SK-N-SH (cell line): ENCODE results near the gene KPNA4. TPM values are rescaled to one million over a fixed set of nuclear protein-coding genes. Genes with fewer than 3 reads are reported as not detected.

ENCODE experiments used
- CTCF ChIA-PET: fragments of 300-600, 350-600 bp; formaldehyde crosslinking; extraction: SDS; loops from one replicate; lab custom pipeline; 2021; lab: Yijun Ruan, JAX
- POLR2A ChIA-PET: fragments of 350-600 bp; sonication (Branson Sonifier 250); formaldehyde crosslinking; extraction: SDS; loops from one replicate; lab custom pipeline; 2020; ENCODE audit warnings: antibody characterized with exemption, inconsistent platforms; lab: Yijun Ruan, JAX
- DNase-seq: peaks from one replicate; pipeline ENCODE4 v3.0.0; 2012
- H2AFZ ChIP-seq: fragments of 200-600 bp; sonication (generic); 2 replicates; pipeline ENCODE4 v1.8.1; 2016; ENCODE audit warnings: antibody characterized with exemption, mild to moderate bottlenecking, low read depth
- H3F3A ChIP-seq: fragments of 200-600 bp; sonication (generic); replicated peaks from 2 replicates; pipeline ENCODE3; 2016; ENCODE audit warnings: antibody characterized with exemption, mild to moderate bottlenecking; ENCODE audit not compliant: insufficient read depth
- H3K27ac ChIP-seq, 2 experiments: fragments of 200-500 bp in 1 of 2; fragments of 200-600 bp in 1 of 2; sonication (Bioruptor generic) in 1 of 2; sonication (generic), shearing (Covaris generic) in 1 of 2; 2 replicates each; pipeline versions ENCODE4 v1.5.1 to v1.6.1; 2014 to 2016; ENCODE audit warnings: low read depth in 2 of 2, inconsistent platforms in 1 of 2, low read length in 1 of 2, mild to moderate bottlenecking in 1 of 2, mixed read lengths in 1 of 2
- H3K27me3 ChIP-seq: fragments of 200-600 bp; sonication (generic), shearing (Covaris generic); 2 replicates; pipeline ENCODE4 v1.6.1; 2016; ENCODE audit warnings: mixed run types; ENCODE audit not compliant: insufficient read depth
- H3K36me3 ChIP-seq, 2 experiments: fragments of 200-500 bp in 1 of 2; fragments of 200-600 bp in 1 of 2; sonication (Bioruptor generic) in 1 of 2; sonication (generic) in 1 of 2; replicated peaks in 1 of 2; 2 replicates each; pipeline versions ENCODE3 to v1.5.1; 2014 to 2016; ENCODE audit warnings: low read length in 1 of 2, mild to moderate bottlenecking in 1 of 2; ENCODE audit not compliant: insufficient read depth in 2 of 2, control insufficient read depth in 1 of 2
- H3K4me1 ChIP-seq, 2 experiments: fragments of 200-500 bp in 1 of 2; fragments of 200-600 bp in 1 of 2; sonication (Bioruptor generic) in 1 of 2; sonication (generic), shearing (Covaris generic) in 1 of 2; 2 replicates each; pipeline versions ENCODE4 v1.5.1 to v1.6.1; 2014 to 2016; ENCODE audit warnings: low read depth in 1 of 2, low read length in 1 of 2, mixed run types in 1 of 2; ENCODE audit not compliant: insufficient read depth in 2 of 2, control insufficient read depth in 1 of 2
- H3K4me2 ChIP-seq: fragments of 200-600 bp; sonication (generic), shearing (Covaris generic); 2 replicates; pipeline ENCODE4 v1.6.1; 2017; ENCODE audit warnings: mixed run types
- H3K4me3 ChIP-seq, 2 experiments: fragments of 200-500 bp in 1 of 2; fragments of 200-600 bp in 1 of 2; sonication (Bioruptor generic) in 1 of 2; sonication (generic), shearing (Covaris generic) in 1 of 2; 2 replicates each; pipeline versions ENCODE4 v1.5.1 to v1.8.1; 2014 to 2016; ENCODE audit warnings: low read depth in 2 of 2, inconsistent platforms in 1 of 2, low read length in 1 of 2, mild to moderate bottlenecking in 1 of 2, mixed read lengths in 1 of 2, moderate library complexity in 1 of 2
- H3K79me2 ChIP-seq: fragments of 200-600 bp; sonication (generic); 2 replicates; pipeline ENCODE4 v1.8.1; 2017; ENCODE audit warnings: mild to moderate bottlenecking; ENCODE audit not compliant: insufficient read depth
- H3K9ac ChIP-seq: fragments of 200-600 bp; sonication (generic); 2 replicates; pipeline ENCODE4 v1.6.1; 2017; ENCODE audit warnings: mixed run types
- H3K9me2 ChIP-seq: fragments of 200-600 bp; sonication (generic); 2 replicates; pipeline ENCODE4 v1.6.1; 2017; ENCODE audit warnings: mixed run types
- H3K9me3 ChIP-seq: fragments of 200-600 bp; sonication (generic); 2 replicates; pipeline ENCODE4 v1.6.1; 2017; ENCODE audit warnings: mixed run types, mild to moderate bottlenecking, moderate library complexity
- H4K20me1 ChIP-seq: fragments of 200-600 bp; sonication (generic); 2 replicates; pipeline ENCODE4 v1.6.1; 2017; ENCODE audit warnings: mild to moderate bottlenecking, mixed run types; ENCODE audit not compliant: insufficient read depth
- CHD2 ChIP-seq: fragments of 150-350 bp; IDR thresholded peaks from 2 replicates; pipeline ENCODE4 v1.6.1; 2018; ENCODE audit warnings: low read length; ENCODE audit not compliant: partially characterized antibody
- EZH2phosphoT487 ChIP-seq: fragments of 200-600 bp; sonication (generic); IDR thresholded peaks from 2 replicates; pipeline ENCODE4 v1.6.1; 2017; ENCODE audit warnings: low read depth, mixed run types, mild to moderate bottlenecking, antibody characterized with exemption, moderate library complexity, borderline replicate concordance
- FOSL2 ChIP-seq: IDR thresholded peaks from 2 replicates; pipeline ENCODE4 v1.4.0; 2012; ENCODE audit warnings: low read depth, mild to moderate bottlenecking, moderate library complexity, borderline replicate concordance
- GATA2 ChIP-seq: sonication (generic); formaldehyde crosslinking; IDR thresholded peaks from 2 replicates; pipeline ENCODE4 v1.5.0; 2020; ENCODE audit warnings: mild to moderate bottlenecking, missing genetic modification reagents
- JUND ChIP-seq: IDR thresholded peaks from 2 replicates; pipeline ENCODE4 v1.4.0; 2012
- MXI1 ChIP-seq: IDR thresholded peaks from 2 replicates; pipeline ENCODE4 v1.6.1; 2012; ENCODE audit warnings: mild to moderate bottlenecking, low read depth, low read length, improper control_type of control experiment
- NFIC ChIP-seq: IDR thresholded peaks from 2 replicates; pipeline ENCODE4 v1.4.0; 2012; ENCODE audit warnings: borderline replicate concordance
- RCOR1 ChIP-seq: fragments of 150-350 bp; IDR thresholded peaks from 2 replicates; pipeline ENCODE4 v1.6.1; 2017; ENCODE audit warnings: antibody characterized with exemption, low read length
- RXRA ChIP-seq: IDR thresholded peaks from 2 replicates; pipeline ENCODE4 v1.4.0; 2012; ENCODE audit warnings: low read depth, mild to moderate bottlenecking, borderline replicate concordance
- SIN3A ChIP-seq: IDR thresholded peaks from 2 replicates; pipeline ENCODE4 v1.6.1; 2012; ENCODE audit warnings: low read depth, mild to moderate bottlenecking, low read length, moderate library complexity, borderline replicate concordance
- TCF12 ChIP-seq: IDR thresholded peaks from 2 replicates; pipeline ENCODE4 v1.4.0; 2012
- WGBS: methylation state at CpG from one replicate; pipeline ENCODE4 v1.1.6; 2017; ENCODE audit warnings: low lambda C conversion rate; 5-methylcytosine and 5-hydroxymethylcytosine counted together
- polyA plus RNA-seq, 3 experiments: library from polyadenylated mRNA; depleted of rRNA; stranded (reverse); fragments of >200 nt; gene quantifications; 2 replicates each; pipeline ENCODE4 v1.2.3, GENCODE V29; 2012
- TF ChIP-seq, protein P1 (sequence below): IDR thresholded peaks from 2 replicates; pipeline ENCODE4; 2012
- TF ChIP-seq, protein P2 (sequence below): IDR thresholded peaks from 2 replicates; pipeline ENCODE4 v1.4.0; 2012; ENCODE audit warnings: low read depth, borderline replicate concordance

Gene KPNA4
- polyA plus RNA-seq, 1 of the 3 experiments (the other 2 are of a cell fraction), result 7.4 TPM

DNA sequence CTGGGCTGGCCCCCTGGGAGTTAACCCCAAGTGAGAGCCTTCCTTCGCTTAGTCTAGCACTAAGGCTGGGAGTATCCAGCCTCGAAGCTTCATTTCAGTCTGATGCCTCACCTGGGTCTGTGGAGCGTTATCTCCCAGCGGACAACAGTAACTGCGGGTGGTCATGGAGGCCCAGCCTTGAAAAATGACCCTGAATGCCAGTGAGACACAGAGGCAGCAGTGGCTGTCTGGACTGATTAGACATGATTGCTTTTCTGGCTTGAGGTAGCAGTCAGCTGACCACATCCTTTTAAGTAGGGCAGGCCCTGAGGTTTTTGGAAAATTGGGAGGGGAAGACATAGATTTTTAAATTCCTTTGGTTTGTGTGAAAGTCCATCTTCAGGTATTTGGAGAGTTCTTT, 87.6 kb downstream of the KPNA4 start (continued):
- TF ChIP-seq MXI1 (no peak), NFIC (peak; percentile 91)

DNA sequence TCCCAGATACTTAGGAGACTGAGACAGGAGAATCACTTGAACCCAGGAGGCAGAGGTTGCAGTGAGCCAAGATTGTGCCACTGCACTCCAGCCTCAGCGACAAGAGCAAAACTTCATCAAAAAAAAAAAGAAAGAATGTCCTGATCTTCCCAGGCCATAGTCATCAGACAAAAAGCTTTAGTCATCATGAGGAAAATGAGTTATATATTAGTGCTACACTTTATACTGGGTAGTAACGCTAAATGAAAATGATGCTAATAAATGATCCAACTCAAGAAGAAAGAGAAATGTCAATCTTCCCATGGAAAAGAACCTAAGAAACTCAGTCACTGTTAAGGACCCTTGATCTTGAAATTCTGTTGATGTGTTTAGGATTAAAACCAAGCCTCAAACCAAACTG, 89.5 kb downstream of the KPNA4 start:
- ChIA-PET CTCF (no interaction called here), POLR2A (no interaction called here)
- peaks cover 22 to 23% of the 10 kb centered on the region in 2 experiments for H3K4me1 ChIP-seq
- peak overlapping the region; percentile 6; the same call in 1 of the 2 replicates for H3K9ac ChIP-seq
- no peak overlapping the region for H3K4me2 ChIP-seq
- H3K9me3 ChIP-seq, result no peaks in the 10 kb centered on the region
- no peaks in the 10 kb centered on the region for H3K36me3 ChIP-seq
- DNase-seq, result no peak
- no peaks in the 10 kb centered on the region for H3K27me3 ChIP-seq
- no peaks in the 10 kb centered on the region for H3K79me2 ChIP-seq
- H2AFZ ChIP-seq, result no peak overlapping the region
- TF ChIP-seq TCF12 (no peak), JUND (0 out of 2 replicates have a peak, but pooled peaks have one; percentile 18), FOSL2 (peak; percentile 39; the same call in 1 of the 2 replicates)
- TF ChIP-seq, protein P1, sequence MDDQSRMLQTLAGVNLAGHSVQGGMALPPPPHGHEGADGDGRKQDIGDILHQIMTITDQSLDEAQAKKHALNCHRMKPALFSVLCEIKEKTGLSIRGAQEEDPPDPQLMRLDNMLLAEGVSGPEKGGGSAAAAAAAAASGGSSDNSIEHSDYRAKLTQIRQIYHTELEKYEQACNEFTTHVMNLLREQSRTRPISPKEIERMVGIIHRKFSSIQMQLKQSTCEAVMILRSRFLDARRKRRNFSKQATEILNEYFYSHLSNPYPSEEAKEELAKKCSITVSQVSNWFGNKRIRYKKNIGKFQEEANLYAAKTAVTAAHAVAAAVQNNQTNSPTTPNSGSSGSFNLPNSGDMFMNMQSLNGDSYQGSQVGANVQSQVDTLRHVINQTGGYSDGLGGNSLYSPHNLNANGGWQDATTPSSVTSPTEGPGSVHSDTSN, result peak; percentile 59; the same call in 1 of the 2 replicates
- no peaks in the 10 kb centered on the region for H3K9me2 ChIP-seq
- H3K4me3 ChIP-seq, result no peak overlapping the region
- peaks cover 49% of the 10 kb centered on the region for H3F3A ChIP-seq
- H3K27ac ChIP-seq, result peak overlapping the region; percentile 1 to 98; a peak in 3 of 4 replicates
- WGBS, result 35% methylated on average over 2 of the region's 2 CpGs
- H4K20me1 ChIP-seq, result no peaks in the 10 kb centered on the region

DNA sequence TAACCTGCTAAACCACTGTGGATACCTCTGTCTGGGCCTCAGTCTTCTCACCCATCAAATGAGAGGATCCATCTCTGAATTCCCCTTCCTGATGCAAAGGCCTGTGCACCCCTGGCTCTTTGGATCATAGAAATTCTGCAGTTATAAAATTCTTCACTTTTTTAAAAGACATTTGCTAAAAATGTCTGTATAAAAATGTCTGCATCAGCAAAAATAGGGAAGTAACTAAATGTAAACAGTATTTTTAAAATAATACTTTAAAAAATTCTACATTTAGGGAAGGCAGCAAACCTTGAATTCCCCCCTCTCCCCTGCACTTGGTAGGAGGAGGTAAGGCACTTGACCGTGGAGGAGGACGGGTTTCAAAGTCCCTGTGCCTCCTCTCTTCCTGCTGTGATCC, 90.2 kb downstream of the KPNA4 start:
- H3K4me3 ChIP-seq, result no peak overlapping the region
- POLR2A ChIA-PET, result no interaction called here
- H3K9ac ChIP-seq, result peak overlapping the region; percentile 50; the same call in 1 of the 2 replicates
- no peaks in the 10 kb centered on the region for H4K20me1 ChIP-seq
- no peaks in the 10 kb centered on the region for H3K36me3 ChIP-seq
- TF ChIP-seq GATA2 (CRISPR knock-in tag) (no peak), CHD2 (no peak), JUND (no peak), RXRA (no peak), EZH2phosphoT487 (no peak), SIN3A (no peak), MXI1 (no peak), RCOR1 (no peak)
- TF ChIP-seq, protein P2, sequence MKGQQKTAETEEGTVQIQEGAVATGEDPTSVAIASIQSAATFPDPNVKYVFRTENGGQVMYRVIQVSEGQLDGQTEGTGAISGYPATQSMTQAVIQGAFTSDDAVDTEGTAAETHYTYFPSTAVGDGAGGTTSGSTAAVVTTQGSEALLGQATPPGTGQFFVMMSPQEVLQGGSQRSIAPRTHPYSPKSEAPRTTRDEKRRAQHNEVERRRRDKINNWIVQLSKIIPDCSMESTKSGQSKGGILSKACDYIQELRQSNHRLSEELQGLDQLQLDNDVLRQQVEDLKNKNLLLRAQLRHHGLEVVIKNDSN, result no peak
- TF ChIP-seq, all 33 proteins: peak for 0
- Histone ChIP-seq H3K9me2 (no peaks in the 10 kb centered on the region), H3F3A (peaks cover 49% of the 10 kb centered on the region), H3K27ac (peak overlapping the region; percentile 80 to 98), H3K27me3 (no peaks in the 10 kb centered on the region), H2AFZ (no peak overlapping the region), H3K4me2 (peak overlapping the region; percentile 64), H3K4me1 (peaks cover 22 to 23% of the 10 kb centered on the region in 2 experiments), H3K79me2 (no peaks in the 10 kb centered on the region), H3K9me3 (no peaks in the 10 kb centered on the region)
- 100% methylated on average over 2 of the region's 2 CpGs for WGBS
- CTCF ChIA-PET, result interaction anchor here (1.0 to 1.3 kb wide), 2 partner anchors 50 to 647 kb away, joined by 3 read pairs; no protein-coding TSS in a partner anchor
- no peak for DNase-seq
